Aorta (tissue), 5 donors: ENCODE measurements around the gene RALGPS1. TPM values are rescaled to one million over a fixed set of nuclear protein-coding genes. Genes with fewer than 3 reads are reported as not detected.
A peak's percentile ranks its signal among the peaks of the same experiment; 100 is the strongest.

ENCODE experiments used
- ATAC-seq: fragments of 200-7000 bp; cut with Tn5 transposase; one replicate; pipeline ENCODE4 v1.9.1; 2022; ENCODE audit warnings: moderate library complexity; ENCODE audit not compliant: low FRiP score
- DNase-seq, 2 donors: peaks; one replicate each; pipeline ENCODE4 v3.0.0-alpha.2; 2020
- H3K27ac ChIP-seq, 2 donors: one replicate each; pipeline ENCODE4 v1.5.1; 2013; ENCODE audit warnings: low read length in 2 of 2, mild to moderate bottlenecking in 2 of 2, moderate library complexity in 2 of 2, control low read depth in 1 of 2, inconsistent platforms in 1 of 2, low read depth in 1 of 2
- H3K27me3 ChIP-seq, 2 donors: one replicate each; pipeline ENCODE4 v1.6.1; 2013; ENCODE audit warnings: control low read depth in 1 of 2, low read length in 1 of 2, mild to moderate bottlenecking in 1 of 2, moderate library complexity in 1 of 2; ENCODE audit not compliant: insufficient read depth in 2 of 2, control insufficient read depth in 1 of 2
- H3K36me3 ChIP-seq, 2 donors: one replicate each; pipeline ENCODE4 v1.6.1; 2013; ENCODE audit warnings: control low read depth in 1 of 2, low read length in 1 of 2, mild to moderate bottlenecking in 1 of 2; ENCODE audit not compliant: insufficient read depth in 2 of 2, control insufficient read depth in 1 of 2
- H3K4me1 ChIP-seq, 2 donors: one replicate each; pipeline ENCODE4 v1.6.1; 2013; ENCODE audit warnings: low read length in 2 of 2, control low read depth in 1 of 2, mild to moderate bottlenecking in 1 of 2, moderate library complexity in 1 of 2; ENCODE audit not compliant: insufficient read depth in 2 of 2, control insufficient read depth in 1 of 2
- H3K4me3 ChIP-seq, 2 donors: one replicate each; pipeline ENCODE4 v1.5.1; 2013; ENCODE audit warnings: low read length in 2 of 2, control low read depth in 1 of 2, mild to moderate bottlenecking in 1 of 2
- H3K9me3 ChIP-seq: one replicate; pipeline ENCODE4 v1.6.1; 2013; ENCODE audit warnings: mild to moderate bottlenecking, low read length; ENCODE audit not compliant: control insufficient read depth
- WGBS, 2 donors: extraction: QIAGEN DNeasy Blood & Tissue Kit; methylation state at CpG; one replicate each; pipeline ENCODE4 v1.1.7; 2013; 5-methylcytosine and 5-hydroxymethylcytosine counted together
- intact Hi-C, 2 donors: fragments of 100-400 bp; cut with DNase I; formaldehyde crosslinking; loops; one replicate each; pipeline versions ENCODE4 v1.14.2 to v1.15.0; 2022
- polyA plus RNA-seq, 2 donors: library from polyadenylated mRNA; stranded (reverse); fragments of 200-250 nt; gene quantifications; one replicate each; pipeline ENCODE4 v1.2.3, GENCODE V29; 2013
- total RNA-seq, 2 donors: library from RNA; stranded (reverse); fragmentation: NEBNext Ultra II Directional; extraction: Animal tissue kit (Norgen Biotek cat#: 25700); gene quantifications; one replicate each; pipeline ENCODE4 v1.2.1, GENCODE V29; 2021
- donor health status: healthy with polysubstance abuse.
- donor health status: Bipolar disorder and iron deficiency.
- donor health status: DM: no; HTN: no; CAD: no.
- donor health status: DM: no; HTN: no; CAD: no.
- donor health status: DM: yes; HTN: yes; CAD: no.

The RALGPS1 gene
- total and polyA plus RNA-seq, 4 donors = 2.0 to 19.7 (median 8.3) TPM

DNA sequence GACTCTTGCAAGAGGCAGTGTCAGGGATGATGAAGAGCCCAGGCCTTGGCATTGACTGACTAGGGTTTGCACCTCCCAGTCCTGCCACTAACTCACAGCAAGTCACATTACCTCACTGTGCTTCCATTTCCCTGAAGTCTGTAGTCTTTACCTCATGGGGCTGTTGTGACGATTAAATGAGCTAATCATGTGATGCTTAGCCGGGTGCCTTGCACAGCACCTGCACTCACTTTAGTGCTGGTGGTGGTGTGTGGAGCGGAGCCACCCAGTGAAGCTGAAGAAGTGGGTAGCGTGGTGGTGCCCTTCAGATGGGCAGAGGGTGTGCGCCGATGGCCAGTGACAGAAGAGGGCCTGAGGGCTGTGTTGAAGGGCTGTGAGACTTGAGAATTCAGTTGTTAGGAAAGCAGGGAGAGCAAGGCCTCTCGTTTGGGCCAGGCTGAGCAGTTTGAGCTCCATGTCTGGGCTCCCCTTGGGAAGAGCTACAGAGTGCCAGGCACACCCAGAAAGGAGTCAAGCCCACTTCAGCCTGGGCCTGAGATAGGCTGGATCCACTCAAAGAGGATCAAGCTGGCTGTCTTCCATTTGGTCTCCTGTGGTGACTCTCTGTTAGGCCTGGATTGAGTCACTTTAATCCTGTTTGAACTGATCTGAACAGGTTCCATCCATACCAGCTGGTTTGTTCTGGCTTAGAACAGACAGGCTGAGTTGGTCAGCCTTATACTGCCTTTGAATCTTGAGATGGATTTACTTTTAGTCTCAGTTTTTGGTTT lies 42.5 kb downstream of the RALGPS1 start:
- ATAC-seq = peak; percentile 37
- Histone ChIP-seq H3K4me1 (peaks cover 2% of the 10 kb centered on the region in 2 donors), H3K27ac (peak overlapping the region in 1 of 2 donors; percentile 11), H3K27me3 (no peaks in the 10 kb centered on the region), H3K9me3 (no peaks in the 10 kb centered on the region), H3K4me3 (no peak overlapping the region), H3K36me3 (no peaks in the 10 kb centered on the region)
- 80 to 85% methylated on average over 7 of the region's 7 CpGs for WGBS, 2 donors
- peak in 1 of 2 donors; percentile 55 for DNase-seq
- intact Hi-C loops = no loop called here

DNA sequence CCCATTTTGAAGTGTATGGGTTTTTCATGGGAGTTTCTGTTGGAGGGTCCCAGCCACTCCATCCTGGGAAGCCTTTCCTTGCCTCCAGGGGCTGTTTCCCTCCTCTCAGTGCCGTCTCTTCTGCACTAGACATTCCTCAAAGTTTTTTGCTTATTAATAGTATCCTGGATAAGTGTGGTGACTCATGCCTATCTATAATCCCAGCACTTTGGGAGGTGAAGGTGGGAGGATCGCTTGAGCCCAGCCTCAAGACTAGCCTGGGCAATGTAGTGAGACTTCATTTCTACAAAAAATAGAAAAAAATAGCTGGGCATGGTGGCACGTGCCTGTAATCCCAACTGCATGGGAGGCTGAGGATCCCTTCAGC lies 43.1 kb downstream of the RALGPS1 start:
- H3K27me3 ChIP-seq = no peaks in the 10 kb centered on the region
- 23 to 26% methylated on average over 3 of the region's 3 CpGs for WGBS, 2 donors
- H3K36me3 ChIP-seq = no peaks in the 10 kb centered on the region
- ATAC-seq = no peak
- no peak for DNase-seq
- H3K4me1 ChIP-seq = peaks cover 3% of the 10 kb centered on the region in 2 donors
- no peaks in the 10 kb centered on the region for H3K9me3 ChIP-seq
- intact Hi-C loops = no loop called here
- H3K27ac ChIP-seq = peak overlapping the region in 1 of 2 donors; percentile 11
- no peak overlapping the region for H3K4me3 ChIP-seq

DNA sequence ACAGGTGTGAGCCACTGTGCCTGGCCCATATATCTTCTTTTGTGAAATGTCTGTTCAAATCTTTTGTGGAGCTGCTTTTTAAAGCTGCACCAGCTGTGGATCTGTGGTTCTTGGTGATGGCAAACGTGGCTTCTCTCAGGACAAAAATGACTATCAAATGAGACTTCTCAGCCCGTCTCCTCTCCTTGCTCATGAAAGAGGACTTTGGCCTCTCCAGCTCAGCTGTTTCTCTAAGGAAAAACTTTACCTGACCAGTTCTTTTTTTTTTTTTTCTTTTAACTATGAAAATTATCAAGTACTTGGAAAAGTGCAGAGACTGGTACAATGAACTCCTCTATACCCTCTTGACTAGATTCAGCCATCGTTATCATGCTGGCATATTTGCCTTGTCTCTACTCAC lies 44.8 kb downstream of the RALGPS1 start:
- H3K4me1 ChIP-seq = peaks cover 3% of the 10 kb centered on the region in 2 donors
- ATAC-seq (no peak), DNase-seq (no peak)
- intact Hi-C loops = no loop called here
- no peaks in the 10 kb centered on the region for H3K9me3 ChIP-seq
- H3K27ac ChIP-seq = no peak overlapping the region
- no peaks in the 10 kb centered on the region for H3K36me3 ChIP-seq
- H3K4me3 ChIP-seq = no peak overlapping the region
- WGBS, 2 donors = 94 to 99% methylated on average over 3 of the region's 3 CpGs
- H3K27me3 ChIP-seq = no peaks in the 10 kb centered on the region

DNA sequence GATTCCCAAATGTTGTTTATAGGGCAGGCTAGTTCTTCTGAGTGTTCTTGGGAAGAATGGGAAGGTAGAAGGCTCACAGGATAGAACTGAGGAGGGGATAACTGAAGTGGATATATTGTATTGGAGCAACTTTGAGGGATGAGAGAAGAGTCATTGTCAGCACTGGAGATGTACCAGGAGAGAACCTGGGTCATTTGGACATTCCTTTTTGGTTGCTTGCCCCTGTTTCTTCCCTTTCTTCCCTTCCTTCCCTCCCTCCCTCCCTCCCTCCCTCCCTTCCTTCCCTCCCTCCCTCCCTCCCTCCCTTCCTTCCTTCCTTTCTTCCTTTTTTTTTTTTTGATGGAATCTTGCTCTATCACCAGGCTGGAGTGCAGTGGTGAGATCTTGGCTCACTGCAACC lies 45.3 kb downstream of the RALGPS1 start:
- no peak overlapping the region for H3K27ac ChIP-seq
- ATAC-seq = no peak
- no peaks in the 10 kb centered on the region for H3K9me3 ChIP-seq
- intact Hi-C loops = loop anchor here in 1 of 2 donors (10.0 kb wide), 1 partner anchor 165 kb away; the partner anchor contains the start of gene ANGPTL2
- DNase-seq = no peak
- no peaks in the 10 kb centered on the region for H3K27me3 ChIP-seq
- H3K4me3 ChIP-seq = no peak overlapping the region
- H3K4me1 ChIP-seq = peaks cover 3% of the 10 kb centered on the region in 2 donors
- H3K36me3 ChIP-seq = no peaks in the 10 kb centered on the region

DNA sequence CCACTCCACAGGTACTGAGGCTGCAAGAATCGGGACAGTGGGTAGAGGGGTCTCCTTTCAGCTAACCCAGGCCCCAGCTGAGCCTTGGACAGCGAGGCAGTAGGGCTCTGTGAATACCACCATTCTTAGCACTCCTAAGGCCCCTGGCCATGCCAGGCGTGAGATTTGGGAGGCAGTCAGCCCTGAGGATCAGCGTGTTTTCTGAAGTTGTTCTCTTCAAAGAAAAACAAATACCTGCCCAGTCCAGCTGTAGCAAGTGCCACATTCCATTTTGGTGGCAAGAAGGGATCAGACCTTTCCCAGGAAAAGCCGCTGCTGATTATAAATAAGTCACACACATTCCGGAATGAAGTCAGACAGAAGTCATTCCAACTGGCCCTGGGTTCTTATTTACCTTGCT lies 47.8 kb downstream of the RALGPS1 start:
- ATAC-seq (no peak), DNase-seq (peak in 1 of 2 donors; percentile 53)
- Histone ChIP-seq H3K9me3 (no peaks in the 10 kb centered on the region), H3K4me1 (peaks cover 3% of the 10 kb centered on the region in 2 donors), H3K4me3 (no peak overlapping the region), H3K27me3 (no peaks in the 10 kb centered on the region), H3K27ac (peak overlapping the region in 1 of 2 donors; percentile 85), H3K36me3 (no peaks in the 10 kb centered on the region)
- intact Hi-C loops = loop anchor here in 1 of 2 donors (10.0 kb wide), 1 partner anchor 162 kb away; the partner anchor contains the start of gene ANGPTL2
- WGBS, 2 donors = 21 to 25% methylated on average over 6 of the region's 6 CpGs

DNA sequence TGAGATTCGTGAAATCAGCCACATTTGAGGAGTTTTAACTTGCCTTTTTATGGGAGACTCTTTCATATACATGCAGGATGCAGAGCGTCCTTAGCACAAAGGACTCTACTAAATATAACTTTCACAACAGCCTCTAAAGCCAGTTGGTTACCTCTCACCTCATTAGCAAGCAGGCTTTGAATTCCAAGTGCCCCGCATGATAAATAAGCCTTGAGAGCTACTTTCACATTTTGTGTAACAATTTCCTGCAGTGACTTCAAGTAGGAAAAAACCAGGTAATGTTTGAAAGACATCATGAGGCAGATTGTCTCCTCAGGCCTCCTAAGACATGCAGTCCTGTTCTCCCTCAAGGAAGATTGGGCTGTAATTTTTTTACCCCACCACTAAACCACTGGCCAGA lies 50.5 kb downstream of the RALGPS1 start:
- intact Hi-C loops = loop anchor here in 1 of 2 donors (10.0 kb wide), 1 partner anchor 160 kb away; the partner anchor contains the start of gene ANGPTL2

DNA sequence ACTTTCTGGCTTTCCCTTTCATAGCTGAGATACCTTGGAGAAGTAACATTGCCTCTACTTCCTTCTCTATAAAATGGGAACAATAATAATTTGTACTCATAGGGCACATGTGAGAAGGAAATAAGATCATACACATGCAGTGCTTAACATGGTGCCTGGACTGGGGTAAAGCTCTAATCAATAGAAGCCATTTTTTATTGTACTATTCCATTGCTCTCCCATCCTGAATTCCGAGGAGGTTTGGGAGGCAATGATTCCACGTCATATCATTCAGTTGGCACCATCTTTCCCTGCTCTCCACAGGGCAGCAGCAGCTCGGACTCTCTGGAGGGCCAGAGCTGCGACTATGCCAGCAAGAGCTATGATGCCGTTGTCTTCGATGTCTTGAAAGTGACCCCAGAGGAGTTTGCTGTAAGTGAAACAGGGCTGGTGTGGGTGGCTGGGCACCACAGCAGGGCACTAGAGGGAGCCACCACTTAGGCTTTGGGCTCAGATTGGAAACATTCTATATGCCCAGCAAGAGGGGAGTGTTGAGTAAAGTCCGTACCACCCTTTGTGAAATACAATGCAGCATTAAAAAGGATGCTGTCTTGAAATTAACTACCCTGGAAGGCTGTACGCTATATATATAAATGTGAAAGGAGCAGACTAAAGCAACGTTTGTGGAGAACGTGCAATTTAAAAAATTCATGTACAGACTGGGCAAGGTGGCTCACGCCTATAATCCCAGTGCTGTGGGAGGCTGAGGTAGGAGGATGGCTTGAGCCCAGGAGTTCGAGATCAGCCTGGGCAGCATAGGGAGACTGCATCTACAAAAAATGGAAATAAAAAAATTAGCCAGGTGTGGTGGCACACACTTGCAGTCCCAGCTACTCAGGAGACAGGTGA lies 51.2 kb downstream of the RALGPS1 start:
- no peaks in the 10 kb centered on the region for H3K36me3 ChIP-seq
- DNase-seq (peak; percentile 56 to 75), ATAC-seq (peak; percentile 56)
- H3K4me1 ChIP-seq = peaks cover 3% of the 10 kb centered on the region in 2 donors
- intact Hi-C loops = loop anchor here in 1 of 2 donors (10.0 kb wide), 1 partner anchor 159 kb away; the partner anchor contains the start of gene ANGPTL2
- no peaks in the 10 kb centered on the region for H3K27me3 ChIP-seq
- no peaks in the 10 kb centered on the region for H3K9me3 ChIP-seq
- H3K4me3 ChIP-seq = no peak overlapping the region
- no peak overlapping the region for H3K27ac ChIP-seq
- 60 to 73% methylated on average over 12 of the region's 12 CpGs for WGBS, 2 donors

More for the DNA sequence above, 50.5 kb downstream of the RALGPS1 start:
- no peak for DNase-seq
- H3K9me3 ChIP-seq = no peaks in the 10 kb centered on the region
- no peak overlapping the region for H3K4me3 ChIP-seq
- WGBS, 2 donors = 77 to 79% methylated on average over 3 of the region's 3 CpGs
- H3K27me3 ChIP-seq = no peaks in the 10 kb centered on the region
- ATAC-seq = no peak
- no peaks in the 10 kb centered on the region for H3K36me3 ChIP-seq
- peaks cover 3% of the 10 kb centered on the region in 2 donors for H3K4me1 ChIP-seq
- H3K27ac ChIP-seq = no peak overlapping the region

DNA sequence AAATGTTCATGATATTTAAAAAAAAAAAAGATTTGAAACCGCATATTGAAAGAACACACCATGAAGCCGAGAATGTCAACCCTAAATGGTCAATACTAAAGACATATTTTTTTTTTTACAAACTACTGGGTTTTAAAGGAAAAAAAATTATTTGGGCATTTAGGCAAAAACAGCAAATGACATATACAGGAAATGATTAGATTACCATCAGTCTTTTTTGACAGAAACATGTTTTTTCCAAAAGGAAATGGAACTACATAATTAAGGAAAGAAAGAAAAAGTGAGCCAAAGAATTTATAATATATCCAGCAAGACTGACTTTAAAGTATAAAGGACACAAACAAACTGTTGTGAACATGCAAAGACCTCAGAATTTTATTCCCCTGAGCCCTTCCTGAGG lies 56.7 kb downstream of the RALGPS1 start:
- intact Hi-C loops = loop anchor here in 1 of 2 donors (10.0 kb wide), 1 partner anchor 144 kb away; no protein-coding TSS in a partner anchor
- Histone ChIP-seq H3K27me3 (no peaks in the 10 kb centered on the region), H3K36me3 (no peaks in the 10 kb centered on the region), H3K27ac (no peak overlapping the region), H3K4me3 (no peak overlapping the region), H3K9me3 (no peaks in the 10 kb centered on the region), H3K4me1 (no peaks in the 10 kb centered on the region)
- no peak for ATAC-seq
- no peak for DNase-seq
- WGBS, 2 donors = 94 to 95% methylated on average over 2 of the region's 2 CpGs
